ENCODE measurements around the gene PCNT. TPM values are rescaled to one million over a fixed set of nuclear protein-coding genes. Genes with fewer than 3 reads are reported as not detected.

Gene PCNT
- total RNA-seq, 2 donors from 2014 or later, result 15.1 to 32.5 TPM

DNA sequence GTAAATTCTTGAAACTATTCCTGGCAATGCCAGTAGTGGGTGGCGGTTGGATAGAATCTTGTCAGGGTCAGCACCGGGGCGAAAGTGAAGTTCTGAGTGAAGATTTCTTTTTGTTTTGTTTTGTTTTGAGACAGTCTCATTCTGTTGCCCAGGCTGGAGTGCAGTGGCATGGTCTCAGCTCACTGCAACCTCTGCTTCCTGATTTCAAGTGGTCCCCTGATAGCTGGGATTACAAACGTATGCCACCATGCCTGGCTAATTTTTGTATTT, 33.3 kb downstream of the PCNT start:
- Histone ChIP-seq H3K27me3 (no peaks in the 10 kb centered on the region), H3K9me3 (no peaks in the 10 kb centered on the region), H3K9ac (ENCODE audit: low read depth in 2 of 2, low read length in 2 of 2) (no peak overlapping the region), H3K4me1 (no peaks in the 10 kb centered on the region), H3K36me3 (peaks cover 9% of the 10 kb centered on the region), H3K4me3 (no peak overlapping the region), H3K27ac (no peak overlapping the region)
- TF ChIP-seq, protein P1, sequence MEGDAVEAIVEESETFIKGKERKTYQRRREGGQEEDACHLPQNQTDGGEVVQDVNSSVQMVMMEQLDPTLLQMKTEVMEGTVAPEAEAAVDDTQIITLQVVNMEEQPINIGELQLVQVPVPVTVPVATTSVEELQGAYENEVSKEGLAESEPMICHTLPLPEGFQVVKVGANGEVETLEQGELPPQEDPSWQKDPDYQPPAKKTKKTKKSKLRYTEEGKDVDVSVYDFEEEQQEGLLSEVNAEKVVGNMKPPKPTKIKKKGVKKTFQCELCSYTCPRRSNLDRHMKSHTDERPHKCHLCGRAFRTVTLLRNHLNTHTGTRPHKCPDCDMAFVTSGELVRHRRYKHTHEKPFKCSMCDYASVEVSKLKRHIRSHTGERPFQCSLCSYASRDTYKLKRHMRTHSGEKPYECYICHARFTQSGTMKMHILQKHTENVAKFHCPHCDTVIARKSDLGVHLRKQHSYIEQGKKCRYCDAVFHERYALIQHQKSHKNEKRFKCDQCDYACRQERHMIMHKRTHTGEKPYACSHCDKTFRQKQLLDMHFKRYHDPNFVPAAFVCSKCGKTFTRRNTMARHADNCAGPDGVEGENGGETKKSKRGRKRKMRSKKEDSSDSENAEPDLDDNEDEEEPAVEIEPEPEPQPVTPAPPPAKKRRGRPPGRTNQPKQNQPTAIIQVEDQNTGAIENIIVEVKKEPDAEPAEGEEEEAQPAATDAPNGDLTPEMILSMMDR (IDR thresholded peaks at IDR 0.05), result no peak
- DNase-seq, result no peak
- intact Hi-C loops (cut with DNase I), result no loop called here

DNA sequence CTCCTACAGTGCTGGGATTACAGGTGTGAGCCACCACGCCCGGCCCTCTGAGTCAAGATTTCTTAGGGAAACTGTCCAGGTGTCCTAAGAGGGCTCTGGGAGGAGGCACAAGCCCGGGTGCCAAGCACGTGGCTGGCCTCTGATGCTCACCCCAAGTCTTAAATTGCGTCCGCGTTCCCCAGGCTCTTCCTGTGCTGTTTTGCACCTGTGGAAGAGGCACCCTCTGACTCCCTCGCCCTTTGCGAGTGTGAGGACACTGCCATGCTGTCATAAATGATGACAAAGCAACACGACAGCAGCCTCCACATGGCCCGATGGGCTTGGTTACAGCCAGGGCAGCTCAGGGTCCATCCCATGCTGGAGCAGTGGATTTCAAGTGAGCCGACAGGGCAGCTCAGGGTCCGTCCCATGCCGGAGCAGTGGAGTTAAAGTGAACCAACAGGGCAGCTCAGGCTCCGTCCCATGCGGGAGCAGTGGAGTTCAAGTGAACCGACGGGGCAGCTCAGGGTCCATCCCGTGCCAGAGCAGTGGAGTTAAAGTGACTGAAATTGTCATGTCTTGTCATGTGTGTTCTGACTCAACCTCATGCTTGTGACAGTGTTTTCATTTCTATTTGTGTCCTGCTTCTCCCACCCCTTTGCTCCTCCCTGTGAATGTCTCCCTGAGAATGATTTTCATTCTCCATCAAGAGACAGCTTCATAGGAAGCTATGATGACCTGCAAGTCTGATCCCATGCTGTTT, 33.9 kb downstream of the PCNT start:
- H3K27me3 ChIP-seq, result no peaks in the 10 kb centered on the region
- DNase-seq, result no peak
- no peak overlapping the region for H3K27ac ChIP-seq
- H3K9me3 ChIP-seq, result no peaks in the 10 kb centered on the region
- TF ChIP-seq, protein P1 (IDR thresholded peaks at IDR 0.05), result no peak
- H3K36me3 ChIP-seq, result peaks cover 4% of the 10 kb centered on the region
- H3K4me1 ChIP-seq, result no peaks in the 10 kb centered on the region
- H3K4me3 ChIP-seq, result no peak overlapping the region
- H3K9ac ChIP-seq (ENCODE audit: low read depth in 2 of 2, low read length in 2 of 2), result no peak overlapping the region
- intact Hi-C loops (cut with DNase I), result no loop called here

DNA sequence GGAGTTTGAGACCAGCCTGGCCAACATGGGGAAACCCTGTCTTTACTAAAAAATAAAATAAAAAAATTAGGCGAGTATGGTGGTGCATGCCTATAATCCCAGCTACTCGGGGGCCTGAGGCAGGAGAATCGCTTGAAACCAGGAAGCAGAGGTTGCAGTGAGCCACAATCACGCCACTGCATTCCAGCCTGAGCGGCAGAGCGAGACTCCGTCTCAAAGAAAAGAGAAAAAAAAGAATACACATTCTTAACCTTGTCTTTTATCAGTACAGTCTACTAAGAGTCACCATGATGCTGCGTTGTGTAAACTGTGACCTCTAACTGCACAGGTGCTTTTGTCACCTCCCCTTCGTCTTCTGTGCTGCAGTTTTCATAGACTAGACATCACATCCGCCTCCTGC, 37.2 kb downstream of the PCNT start:
- H3K27ac ChIP-seq, result no peak overlapping the region
- H3K36me3 ChIP-seq, result no peaks in the 10 kb centered on the region
- no peak overlapping the region for H3K9ac ChIP-seq (ENCODE audit: low read depth in 2 of 2, low read length in 2 of 2)
- H3K9me3 ChIP-seq, result no peaks in the 10 kb centered on the region
- TF ChIP-seq, protein P1 (IDR thresholded peaks at IDR 0.05), result no peak
- H3K4me3 ChIP-seq, result no peak overlapping the region
- no peak for DNase-seq
- intact Hi-C loops (cut with DNase I), result no loop called here
- H3K27me3 ChIP-seq, result no peaks in the 10 kb centered on the region
- H3K4me1 ChIP-seq, result no peaks in the 10 kb centered on the region

DNA sequence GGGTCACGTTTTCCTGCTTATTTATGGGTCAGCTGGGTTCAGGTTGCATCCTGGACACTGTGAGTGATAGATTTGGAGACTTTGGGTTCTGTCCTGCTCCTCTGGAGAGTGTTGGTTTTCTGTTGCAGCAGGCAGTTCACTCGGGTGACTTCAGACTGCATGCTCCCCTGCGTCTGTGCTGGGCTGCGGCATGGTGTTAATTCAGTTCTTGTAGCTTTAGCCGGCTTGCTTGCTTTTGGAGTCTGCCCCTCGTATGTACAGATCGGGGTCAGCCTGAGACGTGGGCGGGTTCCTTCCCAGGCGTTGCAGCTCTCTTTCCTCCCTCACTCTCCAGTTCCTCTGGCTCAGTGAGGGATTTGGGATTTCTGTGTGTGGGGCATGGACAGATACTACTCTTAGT, 38.0 kb downstream of the PCNT start:
- H3K4me1 ChIP-seq, result no peaks in the 10 kb centered on the region
- H3K27ac ChIP-seq, result no peak overlapping the region
- H3K4me3 ChIP-seq, result no peak overlapping the region
- intact Hi-C loops (cut with DNase I), result no loop called here
- no peak for DNase-seq
- no peaks in the 10 kb centered on the region for H3K36me3 ChIP-seq
- H3K27me3 ChIP-seq, result no peaks in the 10 kb centered on the region
- TF ChIP-seq, protein P1 (IDR thresholded peaks at IDR 0.05), result no peak
- H3K9ac ChIP-seq (ENCODE audit: low read depth in 2 of 2, low read length in 2 of 2), result no peak overlapping the region
- no peaks in the 10 kb centered on the region for H3K9me3 ChIP-seq

DNA sequence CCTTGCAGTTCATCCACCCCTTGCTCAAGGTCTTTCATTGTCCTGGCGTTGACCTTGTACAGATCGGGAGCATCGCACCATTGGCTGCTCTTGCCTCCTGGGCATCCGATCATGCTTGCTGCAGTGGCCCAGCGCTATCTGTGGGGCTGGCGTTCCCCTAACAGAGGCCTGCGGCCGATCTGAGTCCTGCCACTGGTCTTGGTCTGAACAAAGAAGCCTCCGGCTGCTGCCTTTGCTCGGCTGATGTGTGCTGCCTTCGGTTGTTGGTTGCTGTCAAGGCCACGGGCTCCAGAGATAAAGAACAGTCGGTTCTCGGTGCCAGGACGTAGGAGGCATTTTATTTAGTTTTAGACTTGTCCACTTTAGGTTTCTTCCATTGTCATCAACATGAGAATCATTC, 39.0 kb downstream of the PCNT start:
- H3K9ac ChIP-seq (ENCODE audit: low read depth in 2 of 2, low read length in 2 of 2), result no peak overlapping the region
- no peaks in the 10 kb centered on the region for H3K9me3 ChIP-seq
- no peaks in the 10 kb centered on the region for H3K27me3 ChIP-seq
- intact Hi-C loops (cut with DNase I), result no loop called here
- no peak overlapping the region for H3K27ac ChIP-seq
- no peak for DNase-seq
- H3K4me1 ChIP-seq, result no peaks in the 10 kb centered on the region
- H3K36me3 ChIP-seq, result no peaks in the 10 kb centered on the region
- no peak overlapping the region for H3K4me3 ChIP-seq
- TF ChIP-seq, protein P1 (IDR thresholded peaks at IDR 0.05), result no peak
